MG63 (cell line): Measurements from ENCODE around the gene TEX52. TPM values are rescaled to one million over a fixed set of nuclear protein-coding genes. Genes with fewer than 3 reads are reported as not detected.
A peak's percentile ranks its signal among the peaks of the same experiment; 100 is the strongest.
"Not testable (repeated sequence)": the region's sequence is repeated elsewhere in the genome, so short reads cannot be mapped to it uniquely, and the experiment has no call there.

Experiments
- DNase-seq: peaks from one replicate; pipeline ENCODE4 v3.0.0-alpha.2; 2020
- H3K27me3 ChIP-seq: fragments of 250-450 bp; sonication (Bioruptor Pico); 2 replicates; pipeline ENCODE4 v1.5.1; 2020; ENCODE audit warnings: mild to moderate bottlenecking, moderate library complexity
- H3K36me3 ChIP-seq: fragments of 250-450 bp; sonication (Bioruptor Pico); 2 replicates; pipeline ENCODE4 v1.5.1; 2020; ENCODE audit warnings: mild to moderate bottlenecking, moderate library complexity
- H3K4me3 ChIP-seq: fragments of 250-450 bp; sonication (Bioruptor Pico); 2 replicates; pipeline ENCODE4 v1.5.1; 2020; ENCODE audit warnings: mild to moderate bottlenecking, moderate library complexity
- H3K9me3 ChIP-seq: fragments of 250-450 bp; sonication (Bioruptor Pico); 2 replicates; pipeline ENCODE4 v1.5.1; 2020; ENCODE audit warnings: mild to moderate bottlenecking, moderate library complexity
- total RNA-seq: library from RNA; depleted of rRNA; stranded (reverse); fragments of >200 nt; shearing (Covaris generic); gene quantifications from 2 replicates; pipeline ENCODE4 v1.2.3, GENCODE V29; 2014; ENCODE audit warnings: low replicate concordance

TEX52 gene
- total RNA-seq, 1 experiment from 2014 or later = not detected

GRCh38 chr12:2877047-2877952 lies 20.5 kb upstream of the TEX52 start, which contains the start of the genes FOXM1 and RHNO1:
TSS of gene FOXM1 (minus strand) at chr12:2877174. CDS start at chr12:2874478, 2,696 bp downstream.
TSS of gene RHNO1 (plus strand) at chr12:2877223. CDS start at chr12:2885367, 8,144 bp downstream.
- peak within 1 kb of the TSS; percentile 82 for H3K4me3 ChIP-seq
- no peaks in the 10 kb centered on the region for H3K27me3 ChIP-seq
- peaks cover 58% of the 10 kb centered on the region for H3K36me3 ChIP-seq
- no peaks in the 10 kb centered on the region for H3K9me3 ChIP-seq
- DNase-seq = peak; percentile 92

DNA sequence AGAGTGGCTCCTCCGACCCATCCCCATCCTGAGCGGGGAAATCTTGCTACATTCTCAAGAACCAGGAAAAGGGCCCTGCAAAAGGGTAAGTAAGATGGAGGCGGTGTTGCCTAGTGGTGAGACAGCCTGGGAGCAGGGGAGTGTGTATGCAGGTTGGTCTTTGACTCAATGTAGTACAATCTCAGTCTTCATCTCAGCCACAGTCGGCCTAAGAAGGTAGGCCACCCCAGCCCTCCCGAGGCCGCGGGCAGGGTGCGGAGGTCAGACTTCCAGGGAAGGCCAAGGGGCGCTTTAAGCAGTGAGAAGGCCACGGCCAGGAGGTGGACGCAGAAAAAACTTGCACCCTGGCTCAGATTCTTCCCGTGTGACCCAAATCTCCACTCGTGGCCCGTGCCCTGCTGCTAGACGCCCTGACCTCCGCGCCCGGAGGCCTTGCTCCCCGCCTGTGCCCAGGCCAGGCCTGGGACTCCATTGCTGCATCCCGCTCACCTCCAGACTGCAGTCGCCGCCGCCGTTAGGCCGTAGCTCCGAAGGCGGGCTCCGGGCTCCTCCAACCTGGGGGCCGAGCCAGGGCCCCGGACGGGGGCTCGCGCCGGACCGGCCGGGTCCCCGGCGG lies 19.7 kb upstream of the TEX52 start:
- H3K36me3 ChIP-seq = peaks cover 65% of the 10 kb centered on the region
- H3K9me3 ChIP-seq = no peaks in the 10 kb centered on the region
- no peak for DNase-seq
- H3K27me3 ChIP-seq = no peaks in the 10 kb centered on the region
- H3K4me3 ChIP-seq = peak overlapping the region; percentile 82

DNA sequence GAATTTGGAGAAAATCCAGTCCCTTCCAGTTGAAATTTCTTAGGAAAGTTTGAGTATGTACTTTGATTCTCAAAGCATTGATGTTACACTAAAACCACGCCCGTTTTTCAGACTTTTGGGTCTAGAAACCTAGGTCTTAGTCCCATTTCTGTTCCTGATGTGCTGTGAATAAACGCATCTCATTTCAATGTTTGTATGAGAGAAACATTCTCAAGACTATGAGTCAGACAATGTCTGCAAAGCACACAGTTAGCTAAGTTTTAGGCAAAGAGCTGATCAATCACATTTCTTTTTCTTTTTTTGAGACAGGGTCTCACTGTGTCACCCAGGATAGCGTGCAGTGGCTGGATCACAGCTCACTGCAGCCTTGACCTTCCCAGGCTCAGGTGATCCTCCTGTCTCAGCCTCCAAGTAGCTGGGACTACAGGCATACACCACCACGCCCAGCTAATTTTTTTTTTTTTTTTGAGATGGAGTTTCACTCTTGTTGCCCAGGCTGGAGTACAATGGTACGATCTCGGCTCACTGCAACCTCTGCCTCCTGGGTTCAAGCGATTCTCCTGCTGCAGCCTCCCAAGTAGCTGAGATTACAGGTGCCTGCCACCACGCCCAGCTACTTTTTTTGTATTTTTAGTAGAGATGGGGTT lies 12.3 kb upstream of the TEX52 start:
- DNase-seq, H3K27me3 ChIP-seq: not testable (repeated sequence)
- peaks cover 81% of the 10 kb centered on the region for H3K36me3 ChIP-seq

DNA sequence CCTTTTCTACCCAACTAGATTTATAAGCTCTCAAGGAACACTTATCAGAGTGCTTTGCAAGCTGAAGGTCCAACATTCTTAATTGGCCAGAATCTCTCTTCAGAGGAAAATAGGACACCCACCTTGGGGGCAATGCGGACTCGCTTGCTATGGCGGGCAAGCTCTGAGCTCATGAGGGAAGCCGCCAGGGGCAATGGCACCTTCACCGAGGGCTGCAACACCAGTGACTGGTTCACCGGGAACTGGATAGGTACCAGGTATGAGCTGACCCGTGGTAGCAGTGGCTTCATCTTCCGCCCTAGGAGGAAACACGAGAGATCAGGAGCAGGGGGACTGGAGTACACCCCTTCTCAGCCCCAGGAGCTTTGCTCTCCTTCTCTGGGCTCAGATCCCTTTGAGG lies 7.4 kb upstream of the TEX52 start:
- Histone ChIP-seq H3K36me3 (peaks cover 74% of the 10 kb centered on the region), H3K4me3 (no peak overlapping the region), H3K27me3 (no peaks in the 10 kb centered on the region), H3K9me3 (no peaks in the 10 kb centered on the region)
- no peak for DNase-seq

More for the DNA sequence above, 12.3 kb upstream of the TEX52 start:
- not testable (repeated sequence) for H3K9me3 ChIP-seq, H3K4me3 ChIP-seq

- H3K36me3 ChIP-seq = peaks cover 73% of the 10 kb centered on the region
- not testable (repeated sequence) for H3K4me3 ChIP-seq, DNase-seq, H3K27me3 ChIP-seq, H3K9me3 ChIP-seq
Measured at GRCh38 chr12:2863402-2863801, 6.6 kb upstream of the TEX52 start.

- no peak for DNase-seq
- Histone ChIP-seq H3K9me3 (no peaks in the 10 kb centered on the region), H3K36me3 (peaks cover 68% of the 10 kb centered on the region), H3K27me3 (no peaks in the 10 kb centered on the region), H3K4me3 (no peak overlapping the region)
Measured at GRCh38 chr12:2862876-2863275, 6.0 kb upstream of the TEX52 start.

DNA sequence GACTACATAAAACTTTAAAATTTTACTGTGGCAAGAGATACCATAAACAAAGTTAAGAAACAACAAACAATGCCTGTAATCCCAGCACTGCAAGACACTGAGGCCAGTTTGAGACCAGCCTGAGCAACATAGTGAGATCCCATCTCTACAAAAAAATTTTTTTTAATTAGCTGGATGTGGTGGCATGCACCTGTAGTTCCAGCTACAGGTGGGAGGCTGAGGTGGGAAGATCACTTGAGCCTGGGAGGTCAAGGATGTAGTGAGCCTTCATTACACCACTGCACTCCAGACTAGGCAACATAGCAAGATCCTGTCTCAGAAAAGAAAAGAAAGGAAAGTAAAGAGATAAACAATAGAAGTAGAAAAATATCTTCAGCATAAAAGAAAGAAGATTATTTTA lies 3.3 kb upstream of the TEX52 start:
- Histone ChIP-seq H3K9me3 (no peaks in the 10 kb centered on the region), H3K4me3 (no peak overlapping the region), H3K27me3 (no peaks in the 10 kb centered on the region), H3K36me3 (peaks cover 47% of the 10 kb centered on the region)
- DNase-seq = no peak

DNA sequence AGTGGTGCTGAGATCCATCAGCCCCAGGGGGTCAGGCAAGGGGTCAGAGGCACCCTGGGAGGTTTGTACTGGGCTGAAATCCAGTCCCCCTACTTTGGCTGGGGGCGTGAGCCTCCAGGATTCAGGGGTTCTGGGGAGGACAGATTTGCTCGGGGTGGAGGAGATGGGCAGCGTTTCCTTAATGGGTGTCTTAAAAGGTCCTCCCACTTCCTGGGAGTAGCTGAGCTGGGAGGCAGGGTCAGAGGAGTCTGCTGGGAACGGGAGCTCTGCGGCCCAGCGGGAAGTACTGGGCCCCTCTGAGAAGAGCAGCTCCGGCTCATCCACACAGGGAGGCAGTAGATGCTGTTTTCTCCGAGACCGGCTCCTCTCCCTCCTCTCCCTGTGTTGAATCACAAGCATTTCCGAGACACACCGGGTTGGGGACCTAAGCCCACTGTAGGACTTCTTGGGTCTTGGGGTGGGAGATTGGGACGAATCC lies 2.1 kb upstream of the TEX52 start:
- Histone ChIP-seq H3K27me3 (no peaks in the 10 kb centered on the region), H3K4me3 (no peak overlapping the region), H3K36me3 (peaks cover 35% of the 10 kb centered on the region)

GRCh38 chr12:2858334-2858733 lies 1.5 kb upstream of the TEX52 start:
- Histone ChIP-seq H3K9me3 (no peaks in the 10 kb centered on the region), H3K36me3 (peaks cover 32% of the 10 kb centered on the region), H3K4me3 (no peak overlapping the region), H3K27me3 (no peaks in the 10 kb centered on the region)
- no peak for DNase-seq

More for the DNA sequence above, 2.1 kb upstream of the TEX52 start:
- H3K9me3 ChIP-seq = no peaks in the 10 kb centered on the region
- no peak for DNase-seq

DNA sequence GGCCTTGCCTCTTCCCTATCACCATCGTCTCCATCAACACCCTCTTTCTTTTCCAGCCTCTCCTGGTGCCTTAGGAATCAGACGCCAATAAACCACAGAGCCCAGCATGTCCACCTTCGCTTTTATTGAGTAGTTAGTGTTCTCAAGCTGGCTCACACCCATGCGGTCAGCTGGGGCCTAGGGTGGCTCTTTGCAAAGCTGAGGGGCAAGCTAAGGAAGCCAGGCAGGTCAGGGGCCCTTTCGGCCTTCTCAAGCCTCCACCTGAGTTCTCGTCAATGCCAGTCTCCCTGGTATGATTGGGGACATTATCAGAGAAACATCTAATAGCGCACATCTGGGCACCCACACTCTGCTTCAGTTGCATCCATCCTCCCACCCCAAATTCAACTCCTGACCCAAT lies 737 bp upstream of the TEX52 start:
- no peak overlapping the region for H3K4me3 ChIP-seq
- peaks cover 30% of the 10 kb centered on the region for H3K36me3 ChIP-seq
- H3K27me3 ChIP-seq = no peaks in the 10 kb centered on the region
- no peak for DNase-seq
- H3K9me3 ChIP-seq = no peaks in the 10 kb centered on the region

DNA sequence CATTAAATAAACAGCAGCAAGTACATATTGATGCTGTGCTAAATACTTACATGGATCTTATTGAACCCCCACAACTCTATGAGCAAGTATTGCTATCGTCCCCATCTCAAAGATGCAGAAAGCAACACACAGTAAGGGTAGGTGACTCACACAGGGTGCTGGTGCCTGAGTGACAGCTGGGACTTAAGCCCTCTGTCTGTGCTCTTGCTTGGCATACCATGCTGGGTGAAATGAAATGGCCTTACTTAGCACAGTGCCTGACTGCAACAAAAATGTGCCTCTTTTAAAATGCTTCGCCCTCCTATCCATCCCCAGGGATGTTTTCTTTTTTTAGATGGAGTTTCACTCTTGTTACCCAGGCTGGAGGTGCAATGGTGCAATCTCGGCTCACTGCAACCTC lies 788 bp downstream of the TEX52 start:
- Histone ChIP-seq H3K27me3 (no peaks in the 10 kb centered on the region), H3K9me3 (no peaks in the 10 kb centered on the region), H3K4me3 (no peak overlapping the region), H3K36me3 (peaks cover 19% of the 10 kb centered on the region)
- no peak for DNase-seq

GRCh38 chr12:2855546-2855945 lies 1.3 kb downstream of the TEX52 start:
- H3K36me3 ChIP-seq = peaks cover 19% of the 10 kb centered on the region
- no peak for DNase-seq
- no peaks in the 10 kb centered on the region for H3K27me3 ChIP-seq
- no peak overlapping the region for H3K4me3 ChIP-seq
- H3K9me3 ChIP-seq = no peaks in the 10 kb centered on the region

DNA sequence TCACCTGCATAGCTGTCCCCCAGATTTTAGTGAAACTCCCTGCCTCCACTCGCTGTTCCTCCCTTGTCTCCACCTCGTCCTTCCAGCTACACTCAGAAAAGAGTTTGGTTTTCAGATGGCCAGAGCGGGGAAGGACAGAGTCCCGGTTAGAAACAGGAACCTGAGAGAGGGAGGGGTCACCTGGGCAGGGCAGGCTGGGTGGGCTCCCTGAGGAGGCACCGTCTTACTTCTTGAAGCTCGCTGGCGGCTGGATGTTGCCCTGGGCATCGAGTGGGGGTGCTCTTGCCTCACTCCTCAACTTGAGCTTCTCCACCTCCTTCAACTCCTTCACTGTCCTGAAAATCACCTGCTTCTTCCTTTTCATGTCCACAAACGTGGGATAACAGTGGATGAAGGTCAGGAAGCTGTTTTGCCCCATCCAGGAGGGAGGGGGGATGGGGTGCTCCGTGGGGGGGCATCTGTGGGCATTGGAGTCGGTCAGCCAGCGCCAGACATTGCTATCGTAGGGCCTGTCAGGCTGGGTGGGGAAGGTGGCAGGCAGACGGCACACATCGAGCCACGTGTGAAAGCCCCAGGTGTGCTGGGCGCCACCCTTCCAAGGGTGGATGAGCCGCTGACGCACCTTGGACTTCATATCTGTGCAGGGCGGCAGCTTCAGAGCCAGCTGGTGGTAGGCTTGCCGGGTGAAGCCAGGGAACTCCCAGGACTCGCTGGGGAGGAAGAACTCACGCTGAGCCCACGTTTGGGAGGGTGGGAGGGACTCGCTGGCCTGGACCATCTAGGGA lies 2.0 kb downstream of the TEX52 start:
- no peak overlapping the region for H3K4me3 ChIP-seq
- DNase-seq = no peak
- peaks cover 13% of the 10 kb centered on the region for H3K36me3 ChIP-seq
- H3K27me3 ChIP-seq = no peaks in the 10 kb centered on the region
- no peaks in the 10 kb centered on the region for H3K9me3 ChIP-seq

DNA sequence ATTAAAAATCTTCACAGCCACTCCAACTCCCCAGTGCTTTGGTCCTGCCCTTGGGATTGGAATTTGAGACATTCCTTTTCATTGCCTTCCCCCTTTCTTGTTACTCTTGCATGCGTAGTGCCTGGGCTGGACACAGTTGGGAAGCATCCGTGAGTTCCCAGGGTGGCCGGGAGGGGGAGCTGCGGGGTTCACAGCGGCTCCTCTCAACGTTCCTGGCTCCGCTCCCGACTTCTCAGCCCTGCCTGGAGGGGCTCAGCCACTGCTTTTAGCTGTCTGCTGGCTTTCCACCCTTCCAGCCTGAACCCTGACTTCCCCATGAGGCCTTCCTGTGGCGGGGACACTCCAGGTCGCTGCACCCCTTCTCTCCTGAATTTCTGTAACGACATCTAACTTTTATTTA lies 3.2 kb downstream of the TEX52 start:
- no peaks in the 10 kb centered on the region for H3K9me3 ChIP-seq
- H3K36me3 ChIP-seq = peaks cover under 1% of the 10 kb centered on the region; the same call in 1 of the 2 replicates
- peak; percentile 73 for DNase-seq
- H3K27me3 ChIP-seq = no peaks in the 10 kb centered on the region
- no peak overlapping the region for H3K4me3 ChIP-seq

DNA sequence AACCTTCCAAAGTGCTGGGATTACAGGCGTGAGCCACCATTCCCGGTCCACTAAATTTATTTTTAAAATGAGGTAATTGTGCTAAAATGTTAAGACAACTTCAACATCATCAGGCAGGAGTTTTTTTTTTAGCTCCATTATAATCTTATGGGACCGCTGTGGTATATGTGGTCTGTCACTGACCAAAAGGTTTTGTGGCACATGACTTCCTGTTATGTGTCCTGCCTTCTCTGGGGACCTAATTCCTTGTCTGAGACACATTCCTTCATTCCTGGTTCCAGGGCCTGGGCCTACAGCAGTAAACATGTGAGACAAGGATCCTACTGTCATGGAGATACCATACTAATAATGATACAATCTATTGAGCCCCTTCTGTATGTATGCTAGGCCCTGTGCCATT lies 4.9 kb downstream of the TEX52 start:
- Histone ChIP-seq H3K9me3 (no peaks in the 10 kb centered on the region), H3K4me3 (no peak overlapping the region), H3K27me3 (no peaks in the 10 kb centered on the region), H3K36me3 (no peaks in the 10 kb centered on the region)
- DNase-seq = no peak

GRCh38 chr12:2845280-2845679 lies 11.6 kb downstream of the TEX52 start:
- no peak overlapping the region for H3K4me3 ChIP-seq

More at GRCh38 chr12:2845280-2845679, 11.6 kb downstream of the TEX52 start:
- DNase-seq = no peak
- H3K27me3 ChIP-seq = no peaks in the 10 kb centered on the region
- H3K36me3 ChIP-seq = no peaks in the 10 kb centered on the region
- H3K9me3 ChIP-seq = no peaks in the 10 kb centered on the region
